Neural progenitor cell (in vitro differentiated cells): Measurements from ENCODE around the gene ERAS. TPM values are rescaled to one million over a fixed set of nuclear protein-coding genes. Genes with fewer than 3 reads are reported as not detected.

Source experiments
- DNase-seq: peaks from one replicate; pipeline ENCODE4 v3.0.0-alpha.2; 2016; ENCODE audit warnings: low spot score
- H2AFZ ChIP-seq: fragments of 200-600 bp; sonication (generic); replicated peaks from 2 replicates; pipeline ENCODE4 v1.6.1; 2016; ENCODE audit warnings: antibody characterized with exemption
- H3F3A ChIP-seq: fragments of 200-600 bp; sonication (generic); 2 replicates; pipeline ENCODE4 v1.6.1; 2016; ENCODE audit warnings: antibody characterized with exemption, low read depth
- H3K27ac ChIP-seq: fragments of 200-600 bp; sonication (generic); 2 replicates; pipeline ENCODE4 v1.5.1; 2016; ENCODE audit warnings: mild to moderate bottlenecking
- H3K27me3 ChIP-seq: fragments of 200-600 bp; sonication (generic); 2 replicates; pipeline ENCODE4 v1.6.1; 2016; ENCODE audit warnings: mild to moderate bottlenecking, moderate library complexity
- H3K36me3 ChIP-seq: fragments of 200-600 bp; sonication (generic); 2 replicates; pipeline ENCODE4 v1.5.1; 2016
- H3K4me1 ChIP-seq: fragments of 200-600 bp; sonication (generic); 2 replicates; pipeline ENCODE4 v1.6.1; 2016; ENCODE audit warnings: mixed run types
- H3K4me2 ChIP-seq: fragments of 200-600 bp; sonication (generic); 2 replicates; pipeline ENCODE4 v1.6.1; 2016
- H3K4me3 ChIP-seq: fragments of 200-600 bp; sonication (generic); 2 replicates; pipeline ENCODE4 v1.5.1; 2016
- H3K79me2 ChIP-seq: fragments of 200-600 bp; sonication (generic); 2 replicates; pipeline ENCODE4 v1.6.1; 2016; ENCODE audit warnings: low read depth
- H3K9ac ChIP-seq: fragments of 200-600 bp; sonication (generic); 2 replicates; pipeline ENCODE4 v1.6.1; 2016
- H3K9me3 ChIP-seq: fragments of 200-600 bp; sonication (generic); 2 replicates; pipeline ENCODE4 v1.5.1; 2016; ENCODE audit warnings: low read depth
- H4K20me1 ChIP-seq: fragments of 200-600 bp; sonication (generic); 2 replicates; pipeline ENCODE4 v1.6.1; 2016; ENCODE audit warnings: low read depth
- H3K27ac Mint-ChIP-seq: 3 replicates; pipeline ENCODE4 v1.8.0; 2021; ENCODE audit warnings: mixed read lengths
- H3K27me3 Mint-ChIP-seq: 2 replicates; pipeline ENCODE4 v1.8.0; 2022; ENCODE audit warnings: low read depth, mild to moderate bottlenecking, inconsistent platforms, moderate library complexity, mixed read lengths; ENCODE audit not compliant: insufficient read depth
- H3K36me3 Mint-ChIP-seq: 3 replicates; pipeline ENCODE4 v1.8.0; 2021; ENCODE audit warnings: mixed read lengths
- H3K4me1 Mint-ChIP-seq: 3 replicates; pipeline ENCODE4 v1.8.0; 2021; ENCODE audit warnings: mixed read lengths
- H3K4me3 Mint-ChIP-seq: 3 replicates; pipeline ENCODE4 v1.8.0; 2021; ENCODE audit warnings: mild to moderate bottlenecking, moderate library complexity, mixed read lengths
- H3K9me3 Mint-ChIP-seq: 3 replicates; pipeline ENCODE4 v1.8.0; 2020; ENCODE audit warnings: mixed read lengths
- CTCF ChIP-seq: fragments of 200-600 bp; sonication (generic); IDR thresholded peaks from 2 replicates; pipeline ENCODE4 v1.5.1; 2017; ENCODE audit warnings: antibody characterized with exemption, mild to moderate bottlenecking
- EZH2 ChIP-seq: fragments of 200-600 bp; sonication (generic); IDR thresholded peaks from 2 replicates; pipeline ENCODE4 v1.6.1; 2017; ENCODE audit warnings: antibody characterized with exemption, mild to moderate bottlenecking, moderate library complexity
- EZH2phosphoT487 ChIP-seq: fragments of 200-600 bp; sonication (generic); IDR thresholded peaks from 2 replicates; pipeline ENCODE4 v1.6.1; 2017; ENCODE audit warnings: antibody characterized with exemption
- total RNA-seq: library from RNA; depleted of rRNA; stranded (reverse); fragments of >200 nt; gene quantifications from 2 replicates; pipeline ENCODE4 v1.2.3, GENCODE V29; 2015; ENCODE audit warnings: low replicate concordance

Gene ERAS
- total RNA-seq, 1 donor from 2014 or later: not detected

- H4K20me1 ChIP-seq: no peaks in the 10 kb centered on the region
- H3K27me3 ChIP-seq: no peaks in the 10 kb centered on the region
- Mint-ChIP-seq H3K4me1 (peaks cover 5% of the 10 kb centered on the region), H3K27ac (peak overlapping the region; percentile 92), H3K27me3 (peaks cover 11% of the 10 kb centered on the region), H3K9me3 (peaks cover 7% of the 10 kb centered on the region), H3K4me3 (peak overlapping the region; percentile 92), H3K36me3 (no peaks in the 10 kb centered on the region)
- H3F3A ChIP-seq: peaks cover 17% of the 10 kb centered on the region
- H3K79me2 ChIP-seq: peaks cover 6% of the 10 kb centered on the region
- H3K27ac ChIP-seq: peak overlapping the region; percentile 99
- DNase-seq: no peak
- TF ChIP-seq CTCF: no peak
- H3K4me2 ChIP-seq: peak overlapping the region; percentile 74
- H3K4me3 ChIP-seq: peak overlapping the region; percentile 78
- peak overlapping the region; percentile 97 for H2AFZ ChIP-seq
- no peaks in the 10 kb centered on the region for H3K4me1 ChIP-seq
- no peaks in the 10 kb centered on the region for H3K9me3 ChIP-seq
- peak overlapping the region; percentile 94 for H3K9ac ChIP-seq
- H3K36me3 ChIP-seq: no peaks in the 10 kb centered on the region
Measured at GRCh38 chrX:48800574-48801279, 25.6 kb upstream of the ERAS start.

- H3K4me1 ChIP-seq: no peaks in the 10 kb centered on the region
- TF ChIP-seq EZH2phosphoT487 (no peak), EZH2 (no peak), CTCF (no peak)
- H3K9ac ChIP-seq: peak within 1 kb of the TSS; percentile 94
- peaks cover 6% of the 10 kb centered on the region for H3K79me2 ChIP-seq
- no peaks in the 10 kb centered on the region for H3K36me3 Mint-ChIP-seq
- peak within 1 kb of the TSS; percentile 94 for H3K27ac Mint-ChIP-seq
- peak; percentile 99 for DNase-seq
- H3K9me3 Mint-ChIP-seq: peaks cover 7% of the 10 kb centered on the region
- H3K36me3 ChIP-seq: no peaks in the 10 kb centered on the region
- no peaks in the 10 kb centered on the region for H4K20me1 ChIP-seq
- H3K9me3 ChIP-seq: no peaks in the 10 kb centered on the region
- H3K4me3 Mint-ChIP-seq: peak within 1 kb of the TSS; percentile 92
- H3K4me1 Mint-ChIP-seq: peaks cover 5% of the 10 kb centered on the region
- peak within 1 kb of the TSS; percentile 78 for H3K4me3 ChIP-seq
- peak within 1 kb of the TSS; percentile 95 for H3K4me2 ChIP-seq
- peaks cover 17% of the 10 kb centered on the region for H3F3A ChIP-seq
- H3K27me3 ChIP-seq: no peaks in the 10 kb centered on the region
- peak within 1 kb of the TSS; percentile 99 for H3K27ac ChIP-seq
- peak within 1 kb of the TSS; percentile 97 for H2AFZ ChIP-seq
- peaks cover 7% of the 10 kb centered on the region for H3K27me3 Mint-ChIP-seq
Measured at GRCh38 chrX:48801280-48802088, 24.8 kb upstream of the ERAS start, which contains the start of gene HDAC6. Gene HDAC6, plus strand, starts transcription at chrX:48802067. Its CDS starts 626 bp downstream, at chrX:48802693.

- peaks cover 7% of the 10 kb centered on the region for H3K27me3 Mint-ChIP-seq
- peak overlapping the region; percentile 61 for H3K4me3 ChIP-seq
- no peaks in the 10 kb centered on the region for H3K36me3 ChIP-seq
- no peaks in the 10 kb centered on the region for H3K36me3 Mint-ChIP-seq
- H3K9me3 Mint-ChIP-seq: peaks cover 7% of the 10 kb centered on the region
- peaks cover 17% of the 10 kb centered on the region for H3F3A ChIP-seq
- no peaks in the 10 kb centered on the region for H3K4me1 ChIP-seq
- no peaks in the 10 kb centered on the region for H4K20me1 ChIP-seq
- H3K79me2 ChIP-seq: peaks cover 6% of the 10 kb centered on the region
- peak overlapping the region; percentile 94 for H3K27ac Mint-ChIP-seq
- peak; percentile 89 for DNase-seq
- H3K27ac ChIP-seq: peak overlapping the region; percentile 91
- H3K4me1 Mint-ChIP-seq: peaks cover 5% of the 10 kb centered on the region
- peak overlapping the region; percentile 95 for H3K4me2 ChIP-seq
- TF ChIP-seq EZH2: no peak
- no peak for TF ChIP-seq EZH2phosphoT487
- no peak for TF ChIP-seq CTCF
- H3K9me3 ChIP-seq: no peaks in the 10 kb centered on the region
- H3K4me3 Mint-ChIP-seq: peak overlapping the region; percentile 92
- no peaks in the 10 kb centered on the region for H3K27me3 ChIP-seq
- peak overlapping the region; percentile 64 for H3K9ac ChIP-seq
- H2AFZ ChIP-seq: no peak overlapping the region
Measured at GRCh38 chrX:48802089-48802904, 24.0 kb upstream of the ERAS start.
